ENCODE results near the gene TYMS.
A peak's percentile ranks its signal among the peaks of the same experiment; 100 is the strongest.

The TYMS gene

GRCh38 chr18:711310-711656 is 53.8 kb downstream of the TYMS start:
- no peak for DNase-seq (ENCODE audit: low spot score)

- peak; percentile 47 for DNase-seq (ENCODE audit: low spot score)
These were observed 54.4 kb downstream of the TYMS start for GRCh38 chr18:711657-712400.

- DNase-seq (ENCODE audit: low spot score): peak; percentile 41
These were observed 55.1 kb downstream of the TYMS start, which contains the start of gene ENOSF1 for GRCh38 chr18:712401-713134. ENOSF1 (minus strand) TSS chr18:712630; CDS start chr18:712587, 43 bp downstream.

- DNase-seq (ENCODE audit: low spot score): no peak
These were observed 55.7 kb downstream of the TYMS start for GRCh38 chr18:713135-713490.

GRCh38 chr18:715626-716025 is 58.2 kb downstream of the TYMS start:
- DNase-seq (ENCODE audit: low spot score): no peak

- no peak for DNase-seq (ENCODE audit: low spot score)
These were observed 59.5 kb downstream of the TYMS start for GRCh38 chr18:717003-717402.
